HFFc6 (cell line): Measurements from ENCODE around the gene NXPH3. TPM values are rescaled to one million over a fixed set of nuclear protein-coding genes. Genes with fewer than 3 reads are reported as not detected.

Source experiments
- DNase-seq: peaks from one replicate; pipeline ENCODE4 v3.0.0-alpha.2; 2018
- H3K27ac Mint-ChIP-seq: 2 replicates; pipeline ENCODE4 v1.8.0; 2020; ENCODE audit warnings: mild to moderate bottlenecking, mixed read lengths
- H3K27me3 Mint-ChIP-seq: 2 replicates; pipeline ENCODE4 v1.8.0; 2021; ENCODE audit warnings: mild to moderate bottlenecking, moderate library complexity, mixed read lengths; ENCODE audit not compliant: insufficient read depth
- H3K36me3 Mint-ChIP-seq: 2 replicates; pipeline ENCODE4 v1.8.0; 2021; ENCODE audit warnings: low read depth, mixed read lengths
- H3K4me1 Mint-ChIP-seq: 2 replicates; pipeline ENCODE4 v1.8.0; 2020; ENCODE audit warnings: low read depth, mixed read lengths
- H3K4me3 Mint-ChIP-seq: 2 replicates; pipeline ENCODE4 v1.8.0; 2020; ENCODE audit warnings: mild to moderate bottlenecking, moderate library complexity, mixed read lengths
- H3K9me3 Mint-ChIP-seq: 2 replicates; pipeline ENCODE4 v1.8.0; 2020; ENCODE audit warnings: mild to moderate bottlenecking, mixed read lengths
- CTCF ChIP-seq: fragments of 200-600 bp; sonication (generic); IDR thresholded peaks from 2 replicates; pipeline ENCODE4 v1.5.0; 2021; ENCODE audit warnings: antibody characterized with exemption, mild to moderate bottlenecking
- total RNA-seq, 6 experiments: library from RNA; stranded (reverse); fragmentation: NEBNext Ultra II Directional; extraction: Animal tissue kit (Norgen Biotek cat#: 25700); gene quantifications; 2 replicates in 1 of 6; 3 replicates in 5 of 6; pipeline ENCODE4 v1.2.3, GENCODE V29; 2021

NXPH3 gene
- total RNA-seq, 6 experiments from 2014 or later: 0.59 to 2.3 (median 1.5) TPM

- TF ChIP-seq CTCF: no peak
- peak; percentile 19 for DNase-seq
- Mint-ChIP-seq H3K4me3 (no peak overlapping the region), H3K9me3 (no peaks in the 10 kb centered on the region), H3K27ac (peak overlapping the region; percentile 30; the same call in 1 of the 2 replicates), H3K4me1 (peaks cover 24% of the 10 kb centered on the region), H3K27me3 (peaks cover 7% of the 10 kb centered on the region), H3K36me3 (no peaks in the 10 kb centered on the region)
Measured at GRCh38 chr17:49582789-49583188, 7.1 kb downstream of the NXPH3 start.

DNA sequence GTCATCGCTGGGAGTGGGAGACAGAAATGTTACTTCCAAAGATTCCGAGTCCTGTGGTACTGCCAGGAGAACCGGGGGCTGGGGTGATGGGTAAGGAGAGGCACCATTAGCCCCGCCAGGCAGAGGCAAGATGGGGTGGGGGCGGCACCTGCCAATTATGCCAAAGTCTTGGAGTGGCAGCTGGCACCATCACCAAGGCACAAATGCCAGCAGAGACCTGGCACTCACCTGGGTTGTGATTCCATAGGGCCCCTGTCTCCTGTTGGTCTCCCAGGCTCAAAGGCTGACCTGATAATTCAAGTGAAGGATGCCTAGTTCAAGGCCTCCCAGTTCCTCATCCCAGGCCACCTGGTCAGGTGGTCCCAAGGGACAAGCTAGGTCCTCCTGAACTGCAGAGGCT is 7.6 kb downstream of the NXPH3 start:
- Mint-ChIP-seq H3K4me3 (no peak overlapping the region), H3K9me3 (no peaks in the 10 kb centered on the region), H3K4me1 (peaks cover 26% of the 10 kb centered on the region), H3K27me3 (peaks cover 7% of the 10 kb centered on the region), H3K27ac (peak overlapping the region; percentile 30; the same call in 1 of the 2 replicates), H3K36me3 (no peaks in the 10 kb centered on the region)
- no peak for DNase-seq
- TF ChIP-seq CTCF: no peak

- no peaks in the 10 kb centered on the region for H3K36me3 Mint-ChIP-seq
- H3K4me3 Mint-ChIP-seq: no peak overlapping the region
- DNase-seq: no peak
- H3K9me3 Mint-ChIP-seq: no peaks in the 10 kb centered on the region
- peaks cover 7% of the 10 kb centered on the region for H3K27me3 Mint-ChIP-seq
- no peak for TF ChIP-seq CTCF
- no peak overlapping the region for H3K27ac Mint-ChIP-seq
- H3K4me1 Mint-ChIP-seq: peaks cover 33% of the 10 kb centered on the region
Measured at GRCh38 chr17:49583889-49584288, 8.2 kb downstream of the NXPH3 start.

DNA sequence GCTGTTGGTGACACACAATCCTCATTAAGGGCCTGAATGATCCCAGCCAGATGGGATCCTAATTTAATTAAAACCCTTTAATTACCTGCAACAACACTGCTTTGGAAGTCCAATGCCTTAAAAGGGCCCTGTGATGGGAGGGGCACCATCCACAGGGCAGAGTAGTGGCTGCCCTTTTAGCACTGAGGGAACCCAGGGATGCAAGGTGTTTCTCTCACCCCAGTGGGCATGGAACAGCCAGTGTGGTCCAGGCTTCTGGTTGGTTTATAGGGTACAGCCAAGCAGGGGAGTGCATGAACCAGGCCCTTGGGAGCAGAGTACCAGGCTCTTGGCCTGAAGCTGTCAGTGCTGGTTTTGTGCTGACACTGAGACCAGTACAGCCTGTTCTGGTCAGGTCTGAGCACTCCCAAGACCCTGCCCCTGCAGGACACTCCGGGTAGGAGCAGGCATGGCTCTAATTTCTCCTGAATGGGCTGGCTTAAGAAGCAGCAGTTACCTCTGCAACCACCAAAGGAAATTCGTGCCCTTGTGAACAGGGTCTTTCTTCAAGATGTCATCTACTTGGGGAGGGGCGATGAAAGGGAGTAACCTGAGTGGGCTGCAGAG is 9.9 kb downstream of the NXPH3 start:
- peak; percentile 47 for TF ChIP-seq CTCF
- no peak for DNase-seq
- Mint-ChIP-seq H3K4me1 (peaks cover 43% of the 10 kb centered on the region), H3K27me3 (peaks cover 5% of the 10 kb centered on the region), H3K36me3 (no peaks in the 10 kb centered on the region), H3K4me3 (no peak overlapping the region), H3K27ac (no peak overlapping the region), H3K9me3 (no peaks in the 10 kb centered on the region)

DNA sequence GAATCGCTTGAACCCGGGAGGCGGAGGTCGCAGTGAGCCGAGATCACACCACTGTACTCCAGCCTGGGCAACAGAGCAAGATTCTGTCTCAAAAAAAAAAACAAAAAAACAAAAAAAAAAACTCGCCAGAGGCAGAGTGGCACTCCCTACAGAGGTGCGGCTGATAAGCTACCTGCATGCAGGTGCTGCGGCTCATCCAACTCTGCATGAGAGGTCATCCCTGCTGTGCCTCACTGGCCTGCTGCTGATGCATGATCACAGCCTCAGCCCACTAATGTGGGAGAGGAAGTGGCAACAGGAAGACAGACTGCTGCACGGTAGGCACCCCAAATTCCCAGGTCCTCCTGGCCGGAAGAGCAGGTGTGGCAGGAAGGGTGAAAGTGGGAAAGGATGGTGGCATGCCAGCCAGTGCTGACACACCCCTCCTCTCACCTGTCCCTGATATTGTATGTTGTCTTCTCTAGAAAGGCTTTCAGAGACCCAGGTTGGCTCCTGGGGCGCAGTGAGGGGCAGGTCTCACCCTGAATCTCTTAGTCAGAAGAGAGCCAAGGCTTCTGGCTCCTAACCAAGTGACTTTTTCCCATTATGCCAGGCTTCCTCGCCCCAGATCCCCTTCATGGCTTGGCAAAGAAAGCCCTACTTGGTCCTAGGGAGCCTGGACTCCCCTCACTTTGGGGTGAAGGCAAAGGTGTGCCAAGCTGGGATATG is 11.8 kb downstream of the NXPH3 start:
- H3K4me3 Mint-ChIP-seq: no peak overlapping the region
- peaks cover 7% of the 10 kb centered on the region; the same call in 1 of the 2 replicates for H3K36me3 Mint-ChIP-seq
- TF ChIP-seq CTCF: no peak
- H3K9me3 Mint-ChIP-seq: no peaks in the 10 kb centered on the region
- no peak overlapping the region for H3K27ac Mint-ChIP-seq
- DNase-seq: no peak
- H3K27me3 Mint-ChIP-seq: peaks cover 2% of the 10 kb centered on the region
- H3K4me1 Mint-ChIP-seq: peaks cover 36% of the 10 kb centered on the region
